HepG2 (cell line): ENCODE data around the gene ZBTB7C. TPM values are rescaled to one million over a fixed set of nuclear protein-coding genes. Genes with fewer than 3 reads are reported as not detected.

Experiments
- ATAC-seq: fragments of 200-7000 bp; cut with Tn5 transposase; 3 replicates; pipeline ENCODE4 v1.9.1; 2020; ENCODE audit warnings: mild to moderate bottlenecking, moderate library complexity
- BruUV-seq: library from RNA; stranded (reverse); fragments of 400-500 nt; replicated peaks from 2 replicates; lab custom pipeline; 2021; lab: Mats Ljungman, UMichigan
- CTCF ChIA-PET: fragments of 300-600 bp; formaldehyde crosslinking; extraction: SDS; loops from one replicate; lab custom pipeline; 2021; ENCODE audit warnings: low total read pairs, inconsistent platforms, low intra/inter-chr PET ratio; lab: Yijun Ruan, JAX
- POLR2A ChIA-PET: fragments of 350-600 bp; sonication (Branson Sonifier 250); formaldehyde crosslinking; loops from one replicate; lab custom pipeline; 2020; ENCODE audit warnings: antibody characterized with exemption, inconsistent platforms; lab: Yijun Ruan, JAX
- DNase-seq: peaks from one replicate; pipeline ENCODE4 v3.0.0-alpha.2; 2015; ENCODE audit warnings: low spot score
- FAIRE-seq: peaks from 3 replicates; lab custom pipeline; 2011; peaks lifted over from hg19 to GRCh38; lab: Jason Lieb, UNC
- H2AFZ ChIP-seq: one replicate; pipeline ENCODE4 v1.6.1; 2011; ENCODE audit warnings: low read length, inconsistent platforms
- H3K27ac ChIP-seq: fragments of 300-600 bp; 3 replicates; pipeline ENCODE4 v1.8.0; 2011; ENCODE audit warnings: mixed run types, mild to moderate bottlenecking, mixed read lengths, low read length, inconsistent platforms; ENCODE audit not compliant: insufficient read depth; ENCODE audit errors: extremely low read length
- H3K27me3 ChIP-seq, 2 experiments: fragments of 200-600 bp in 1 of 2; 2 replicates in 1 of 2; 3 replicates in 1 of 2; pipeline versions ENCODE4 v1.6.0 to v1.8.0; 2011; ENCODE audit warnings: low read length in 2 of 2, mild to moderate bottlenecking in 2 of 2, moderate library complexity in 2 of 2, inconsistent platforms in 1 of 2; ENCODE audit not compliant: insufficient read depth in 2 of 2, control insufficient read depth in 1 of 2
- H3K36me3 ChIP-seq, 2 experiments: fragments of 200-600 bp in 1 of 2; replicated peaks in 1 of 2; 2 replicates in 1 of 2; 3 replicates in 1 of 2; pipeline versions ENCODE4 v1.5.1 to v1.8.0; 2011; ENCODE audit warnings: low read length in 2 of 2, inconsistent platforms in 1 of 2; ENCODE audit not compliant: insufficient read depth in 2 of 2, control insufficient read depth in 1 of 2
- H3K4me1 ChIP-seq: 2 replicates; pipeline ENCODE4 v1.5.1; 2012; ENCODE audit warnings: low read length, inconsistent platforms; ENCODE audit not compliant: insufficient read depth
- H3K4me2 ChIP-seq: 2 replicates; pipeline ENCODE4 v1.6.0; 2011; ENCODE audit warnings: low read depth, low read length, inconsistent platforms
- H3K4me3 ChIP-seq, 3 experiments: fragments of 200-600 bp in 1 of 3; sonication (generic), shearing (Covaris generic) in 1 of 3; replicated peaks in 1 of 3; 2 replicates each; pipeline ENCODE4 v1.5.1; 2011 to 2016; ENCODE audit warnings: low read length in 3 of 3, inconsistent platforms in 2 of 3, low read depth in 2 of 3, mild to moderate bottlenecking in 2 of 3, control low read depth in 1 of 3, mixed read lengths in 1 of 3; ENCODE audit not compliant: insufficient read depth in 1 of 3
- H3K79me2 ChIP-seq: one replicate; pipeline ENCODE4 v1.6.1; 2011; ENCODE audit warnings: low read length, inconsistent platforms; ENCODE audit not compliant: insufficient read depth
- H3K9ac ChIP-seq: 2 replicates; pipeline ENCODE4 v1.6.0; 2011; ENCODE audit warnings: mild to moderate bottlenecking, low read depth, low read length, inconsistent platforms; ENCODE audit not compliant: insufficient read depth
- H3K9me3 ChIP-seq: 2 replicates; pipeline ENCODE4 v1.5.1; 2012; ENCODE audit warnings: mild to moderate bottlenecking, low read length
- H4K20me1 ChIP-seq: 2 replicates; pipeline ENCODE4 v1.6.0; 2011; ENCODE audit warnings: inconsistent platforms, mild to moderate bottlenecking, low read length, moderate library complexity; ENCODE audit not compliant: insufficient read depth
- DPF2 ChIP-seq: sonication (generic); formaldehyde crosslinking; IDR thresholded peaks from 2 replicates; pipeline ENCODE4 v1.4.0; 2020; ENCODE audit warnings: mild to moderate bottlenecking, low read depth, missing genetic modification reagents, borderline replicate concordance
- MAFF ChIP-seq: IDR thresholded peaks from 2 replicates; pipeline ENCODE4 v1.6.1; 2011; ENCODE audit warnings: low read depth, low read length, improper control_type of control experiment
- MAFK ChIP-seq, 2 experiments: IDR thresholded peaks in 1 of 2; conservative IDR thresholded peaks in 1 of 2; 2 replicates each; pipeline ENCODE4 v1.6.1; 2011; ENCODE audit warnings: improper control_type of control experiment in 2 of 2, low read length in 2 of 2
- MYPOP ChIP-seq: sonication (generic); formaldehyde crosslinking; IDR thresholded peaks from 2 replicates; pipeline ENCODE4 v1.8.1; 2023; ENCODE audit warnings: mild to moderate bottlenecking, moderate library complexity, missing genetic modification reagents
- PAX8 ChIP-seq: sonication (generic); formaldehyde crosslinking; IDR thresholded peaks from 2 replicates; pipeline ENCODE4 v1.8.0; 2022; ENCODE audit warnings: mild to moderate bottlenecking, missing genetic modification reagents, borderline replicate concordance
- THAP7 ChIP-seq: sonication (generic); formaldehyde crosslinking; IDR thresholded peaks from 2 replicates; pipeline ENCODE4 v1.8.1; 2023; ENCODE audit warnings: mild to moderate bottlenecking, missing genetic modification reagents
- ZBTB21 ChIP-seq: sonication (generic); formaldehyde crosslinking; IDR thresholded peaks from 2 replicates; pipeline ENCODE4 v1.4.0; 2020; ENCODE audit warnings: missing genetic modification reagents
- ZBTB26 ChIP-seq: IDR thresholded peaks from 2 replicates; pipeline ENCODE4 v1.6.1; 2016; ENCODE audit warnings: missing compliant biosample characterization, missing genetic modification reagents, borderline replicate concordance
- ZIK1 ChIP-seq: sonication (generic); formaldehyde crosslinking; IDR thresholded peaks from 2 replicates; pipeline ENCODE4 v1.5.0; 2020; ENCODE audit warnings: mild to moderate bottlenecking, low read depth, missing genetic modification reagents, borderline replicate concordance
- ZNF101 ChIP-seq: sonication (generic); formaldehyde crosslinking; IDR thresholded peaks from 2 replicates; pipeline ENCODE4 v1.4.0; 2020; ENCODE audit warnings: mild to moderate bottlenecking, low read depth, missing genetic modification reagents, borderline replicate concordance
- ZNF17 ChIP-seq: sonication (generic); formaldehyde crosslinking; IDR thresholded peaks from 2 replicates; pipeline ENCODE4 v1.5.0; 2020; ENCODE audit warnings: mild to moderate bottlenecking, missing genetic modification reagents
- ZNF547 ChIP-seq: sonication (generic); formaldehyde crosslinking; IDR thresholded peaks from 2 replicates; pipeline ENCODE4 v1.5.1; 2020; ENCODE audit warnings: mild to moderate bottlenecking, missing genetic modification reagents
- ZNF691 ChIP-seq: sonication (generic); formaldehyde crosslinking; IDR thresholded peaks from 2 replicates; pipeline ENCODE4 v1.4.0; 2020; ENCODE audit warnings: missing genetic modification reagents, low read depth, mild to moderate bottlenecking, borderline replicate concordance
- WGBS: methylation state at CpG from one replicate; pipeline ENCODE4 v1.1.6; 2017; ENCODE audit warnings: low lambda C conversion rate; 5-methylcytosine and 5-hydroxymethylcytosine counted together
- in situ Hi-C: cut with HindIII; loops from 2 replicates; pipeline ENCODE4 v1.10.0; 2017; ENCODE audit warnings: low pct_unique_long_range_greater_than_20kb; ENCODE audit not compliant: extremely low pct_ligation_motif_present
- intact Hi-C: fragments of 100-400 bp; cut with micrococcal nuclease; formaldehyde crosslinking; loops from one replicate; pipeline ENCODE4 v1.10.0; 2022; ENCODE audit not compliant: unreplicated experiment
- polyA plus RNA-seq, 8 experiments: library from polyadenylated mRNA; depleted of rRNA in 3 of 8; stranded (reverse) in 7 of 8; unstranded in 1 of 8; fragments of >200 nt; fragmentation: Illumina TruSeq in 4 of 8; extraction: Trizol in 4 of 8; gene quantifications; 2 replicates each; pipeline versions ENCODE4 v1.2.1 to v1.2.3, GENCODE V29; 2011 to 2016; ENCODE audit warnings: low read depth in 4 of 8, missing spikeins in 1 of 8, mixed read lengths in 1 of 8; ENCODE audit not compliant: insufficient read depth in 1 of 8
- total RNA-seq, 5 experiments: library from RNA; depleted of rRNA; stranded (reverse); fragments of >200 nt; fragmentation: Illumina TruSeq; extraction: Trizol; gene quantifications; 2 replicates each; pipeline ENCODE4 v1.2.3, GENCODE V29; 2016; ENCODE audit warnings: low read depth in 1 of 5

The ZBTB7C gene
- total and polyA plus RNA-seq, 2 of the 13 experiments (the other 11 are each of a cell fraction or from before 2014, with no cell fraction given), result 0.01 to 0.04 TPM

- no peak overlapping the region for H3K4me3 ChIP-seq
- BruUV-seq, result no TSS peak
- H3K36me3 ChIP-seq, result no peaks in the 10 kb centered on the region
- no peak for DNase-seq
- TF ChIP-seq PAX8, result no peak
- peak; percentile 55; the same call in 1 of the 2 replicates for TF ChIP-seq MAFF
- TF ChIP-seq MAFK (conservative IDR thresholded peaks at IDR 0.05 in 1 of 2, IDR thresholded peaks at IDR 0.05 in 1 of 2; ENCODE audit: low read length in 2 of 2), result peak; percentile 56 to 69; a peak in 3 of 4 replicates
- TF ChIP-seq ZIK1, result no peak
- TF ChIP-seq ZBTB26 (CRISPR knock-in tag), result no peak
- no peak for TF ChIP-seq ZNF691 (CRISPR knock-in tag)
- no peak for TF ChIP-seq DPF2 (CRISPR knock-in tag)
- TF ChIP-seq ZNF547 (CRISPR knock-in tag), result no peak
- TF ChIP-seq ZNF17 (CRISPR knock-in tag), result no peak
- TF ChIP-seq THAP7 (CRISPR knock-in tag), result no peak
- TF ChIP-seq ZBTB21 (CRISPR knock-in tag), result no peak
- TF ChIP-seq ZNF101, result no peak
- TF ChIP-seq MYPOP (CRISPR knock-in tag), result no peak
- WGBS, result 19% methylated on average over 6 of the region's 6 CpGs
- POLR2A ChIA-PET, result no interaction called here
- H3K9me3 ChIP-seq, result no peaks in the 10 kb centered on the region
- H3K4me1 ChIP-seq, result no peaks in the 10 kb centered on the region
- FAIRE-seq, result no peak
- H2AFZ ChIP-seq, result no peak overlapping the region
- H3K79me2 ChIP-seq, result no peaks in the 10 kb centered on the region
- no peak overlapping the region for H3K9ac ChIP-seq
- H3K27me3 ChIP-seq, result peaks cover 0 to 14% of the 10 kb centered on the region in 2 experiments; a peak in 2 of 5 replicates
- no peaks in the 10 kb centered on the region for H4K20me1 ChIP-seq
- in situ Hi-C loops (no loop called here), intact Hi-C loops (no loop called here)
- no peak for ATAC-seq
- CTCF ChIA-PET, result no interaction called here
- H3K27ac ChIP-seq, result no peak overlapping the region
- H3K4me2 ChIP-seq, result no peak overlapping the region
Observed at GRCh38 chr18:48091869-48092497, 317.2 kb downstream of the ZBTB7C start.
